ENCODE measurements around the gene ADAMTSL2.

DNA sequence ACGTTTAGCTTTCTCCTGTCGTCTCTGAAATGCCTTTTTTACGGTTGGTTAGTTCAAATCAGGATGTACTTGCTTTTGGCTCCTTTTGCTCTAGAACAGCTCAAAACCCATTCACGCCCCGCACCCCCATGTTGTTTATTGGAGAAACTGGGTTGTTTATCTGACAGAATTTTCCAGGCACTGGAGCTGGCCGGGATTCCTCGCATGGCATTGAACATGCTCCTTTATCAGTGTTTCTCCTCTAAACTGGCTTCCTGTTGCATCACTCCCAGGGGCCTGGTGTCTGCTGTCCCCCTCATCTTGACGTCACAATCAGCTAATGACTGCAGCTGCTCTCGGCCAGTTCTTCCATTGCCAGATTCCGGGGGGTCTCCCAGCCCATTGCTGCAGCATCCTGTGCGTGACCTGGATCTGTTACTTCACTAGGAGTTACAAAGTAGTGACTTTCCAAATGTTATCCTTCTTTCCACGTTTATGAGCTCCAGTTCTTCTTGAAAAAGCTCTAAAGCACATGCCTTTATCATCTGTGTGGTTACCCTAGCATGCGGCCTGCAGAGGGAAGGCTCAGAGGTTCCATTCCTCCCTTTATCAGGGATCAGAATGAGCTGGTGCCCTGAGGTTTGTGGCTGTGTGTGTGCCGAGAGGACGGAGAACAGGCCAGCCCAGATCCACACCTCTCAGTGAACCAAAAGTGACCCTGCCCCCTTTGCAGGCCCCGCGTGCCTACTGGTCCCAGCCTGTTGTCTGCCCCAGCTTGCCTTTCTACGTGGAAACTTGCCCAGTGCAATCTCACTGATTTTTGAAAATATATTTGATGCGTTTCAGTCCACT, 47.2 kb downstream of the ADAMTSL2 start:
- TF ChIP-seq TAF1 (IDR thresholded peaks at IDR 0.05; ENCODE audit: borderline replicate concordance, insufficient read depth, low read length) (no peak), FOXP2 (optimal IDR thresholded peaks at IDR 0.05; ENCODE audit: borderline replicate concordance, extremely low read depth, extremely low read length, insufficient read depth) (no peak), POLR2AphosphoS5 (IDR thresholded peaks at IDR 0.05; ENCODE audit: low read depth, low read length) (no peak), REST (IDR thresholded peaks at IDR 0.05; ENCODE audit: insufficient read depth in 1 of 2, low read depth in 2 of 2, low read length in 2 of 2) (no peak), SIN3A (IDR thresholded peaks at IDR 0.05; ENCODE audit: borderline replicate concordance, insufficient read depth, low read length) (no peak)
